ENCODE results near the gene TRPM2. TPM values are rescaled to one million over a fixed set of nuclear protein-coding genes. Genes with fewer than 3 reads are reported as not detected.
"Not testable (repeated sequence)": the region's sequence is repeated elsewhere in the genome, so short reads cannot be mapped to it uniquely, and the experiment has no call there.

The TRPM2 gene
- polyA plus RNA-seq, 1 donor, result 0.57 TPM

DNA sequence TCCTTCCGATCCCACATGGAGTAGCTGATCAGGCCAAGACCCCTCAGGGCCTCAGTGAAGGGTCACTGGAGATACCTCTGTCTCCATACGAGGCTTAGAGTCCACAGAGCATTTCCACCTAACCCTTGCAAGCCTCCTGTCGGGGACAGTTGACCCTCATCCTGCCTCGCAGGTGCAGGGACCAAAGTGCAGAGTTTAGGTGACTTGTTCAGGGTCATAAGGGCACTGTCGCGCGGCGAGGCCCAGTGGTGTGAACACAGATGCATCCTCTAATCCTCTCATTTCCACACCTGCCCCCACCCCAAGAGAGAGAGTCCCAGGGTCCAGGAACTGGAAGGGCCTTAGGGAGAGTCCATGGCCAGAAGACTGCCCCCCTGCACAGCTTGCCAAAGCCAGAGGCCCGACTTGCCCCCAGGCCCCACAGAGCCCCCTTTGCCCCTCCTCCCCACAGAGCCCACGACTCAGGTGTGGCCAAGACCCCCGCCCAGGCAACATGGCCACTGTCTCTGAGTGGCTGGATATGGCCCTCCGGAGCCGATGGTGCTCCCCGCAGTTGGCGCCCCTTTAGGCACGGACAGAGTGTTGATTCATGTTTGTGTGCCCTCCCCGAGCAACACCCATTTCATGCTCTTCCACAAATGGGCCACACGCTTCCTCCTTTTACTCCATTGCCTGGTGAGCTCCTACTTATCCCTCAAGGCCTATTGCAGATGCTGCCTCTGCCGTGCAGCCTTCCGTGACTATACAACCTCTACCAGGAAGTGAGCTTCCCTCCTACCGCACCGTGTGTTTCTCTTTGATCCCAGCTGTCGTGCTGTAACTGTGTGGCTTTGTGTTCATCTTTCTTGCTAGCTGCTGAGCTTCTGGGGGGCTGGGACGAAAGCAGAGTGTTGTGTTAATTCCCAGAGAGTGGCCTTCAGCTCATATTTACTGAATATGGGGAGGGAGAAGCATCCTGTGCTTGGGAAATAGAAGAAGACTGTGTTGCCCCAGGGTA, 1.7 kb downstream of the TRPM2 start:
- no peak for DNase-seq

DNA sequence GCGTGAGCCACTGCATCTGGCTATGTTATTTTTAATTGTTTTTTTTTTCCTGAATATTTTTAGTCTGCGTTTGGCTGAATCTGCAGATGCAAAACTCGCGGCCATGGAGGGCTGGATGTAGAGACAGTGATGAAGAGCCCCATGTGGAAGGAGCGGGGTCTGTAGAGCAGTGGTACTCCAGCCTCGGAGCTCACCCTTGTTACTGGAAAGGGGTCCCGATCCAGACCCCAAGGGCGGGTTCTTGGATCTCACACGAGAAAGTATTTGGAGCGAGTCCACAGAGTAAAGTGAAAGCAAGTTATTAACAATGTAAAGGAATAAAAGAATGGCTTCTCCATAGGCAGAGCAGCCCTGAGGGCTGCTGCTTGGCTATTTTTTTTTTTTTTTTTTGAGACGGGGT, 2.7 kb downstream of the TRPM2 start:
- DNase-seq, result no peak

DNA sequence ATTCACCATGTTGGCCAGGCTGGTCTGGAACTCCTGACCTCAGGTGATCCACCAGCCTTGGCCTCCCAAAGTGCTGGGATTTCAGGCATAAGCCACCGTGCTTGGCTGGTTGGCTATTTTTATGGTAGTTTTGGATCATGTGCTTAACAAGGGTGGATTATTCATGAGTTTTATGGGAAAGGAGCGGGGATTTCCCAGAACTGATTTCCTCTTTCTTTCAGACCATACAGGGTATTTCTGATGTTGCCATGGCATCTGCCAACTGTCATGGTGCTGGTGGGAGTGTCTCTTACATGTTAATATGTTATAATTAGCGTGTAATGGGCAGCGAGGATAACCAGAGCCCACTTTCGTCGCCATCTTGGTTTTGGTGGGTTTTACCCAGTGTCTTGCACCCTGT, 3.2 kb downstream of the TRPM2 start:
- no peak for DNase-seq

DNA sequence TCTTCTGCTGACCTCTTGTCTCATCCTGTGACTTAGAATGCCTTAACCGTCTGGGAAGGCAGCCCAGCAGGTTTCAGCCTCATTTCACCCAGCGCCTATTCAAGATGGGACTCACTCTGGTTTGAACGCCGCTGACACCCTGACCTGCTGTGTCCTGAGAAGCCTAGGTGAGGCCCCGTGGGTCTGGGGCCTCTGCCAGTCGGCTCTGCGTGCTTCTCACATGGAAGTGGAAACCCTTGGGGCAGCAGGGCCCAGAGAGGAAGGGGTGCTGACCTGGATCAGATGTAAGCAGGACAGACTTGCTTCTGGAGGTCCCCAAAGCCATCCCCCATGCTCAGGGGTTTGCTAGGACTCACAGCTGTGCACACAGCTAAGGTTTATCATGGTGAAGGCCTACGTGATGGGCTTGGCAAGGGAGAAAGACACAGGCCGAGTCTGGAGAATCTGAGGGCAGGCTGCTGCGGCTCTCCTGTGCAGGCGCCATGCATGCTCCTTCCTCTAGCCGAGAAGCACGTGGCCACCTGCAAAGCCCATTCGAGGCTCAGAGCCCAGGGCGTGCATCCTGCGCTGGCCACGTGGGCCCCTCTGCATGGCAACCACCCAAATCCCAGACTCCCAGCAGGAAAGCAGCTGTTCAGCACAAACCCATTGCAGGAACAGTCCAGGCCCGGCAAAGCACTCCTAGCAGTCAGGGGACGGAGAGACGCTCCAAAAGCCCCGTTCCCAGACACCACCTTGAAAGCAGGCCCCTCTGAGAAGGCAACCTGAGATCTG, 3.8 kb downstream of the TRPM2 start:
- no peak for DNase-seq

DNA sequence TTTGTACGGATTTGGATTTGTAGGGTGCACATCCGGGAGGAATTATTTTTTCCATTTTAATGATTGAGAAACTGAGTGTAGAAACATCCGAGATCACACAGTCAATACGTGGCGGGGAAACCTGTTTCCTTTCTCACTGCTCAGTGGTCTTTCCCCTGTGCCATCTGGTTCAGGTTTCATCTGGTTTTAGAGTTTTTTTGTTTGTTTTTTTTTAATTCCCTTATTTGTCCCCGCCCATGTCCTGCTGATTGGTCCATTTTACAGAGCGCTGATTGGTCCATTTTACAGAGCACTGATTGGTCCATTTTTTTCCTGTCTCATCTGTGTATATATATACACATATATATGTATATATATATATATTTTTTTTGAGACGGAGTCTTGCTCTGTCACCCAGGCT, 6.0 kb downstream of the TRPM2 start:
- DNase-seq, result no peak

DNA sequence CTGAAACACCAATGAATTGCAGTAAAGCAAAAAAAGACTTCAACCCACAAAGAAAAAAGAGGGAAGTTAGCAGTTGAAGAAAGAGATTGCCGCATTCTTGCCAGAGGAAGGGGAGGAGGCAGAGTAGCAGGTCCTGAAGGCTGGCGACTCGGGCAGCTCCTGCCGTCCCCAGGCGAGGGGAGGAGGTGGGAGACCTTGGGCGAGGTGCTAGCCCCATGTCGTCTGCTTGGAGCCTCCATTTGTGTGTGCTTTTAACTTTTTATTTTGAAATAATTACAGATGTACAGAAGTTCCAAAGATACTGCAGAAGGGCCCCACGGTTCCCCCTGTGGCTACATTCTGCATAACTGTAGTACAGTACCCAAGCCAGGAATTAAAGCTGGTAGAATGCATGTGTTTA, 6.7 kb downstream of the TRPM2 start:
- no peak for DNase-seq

DNA sequence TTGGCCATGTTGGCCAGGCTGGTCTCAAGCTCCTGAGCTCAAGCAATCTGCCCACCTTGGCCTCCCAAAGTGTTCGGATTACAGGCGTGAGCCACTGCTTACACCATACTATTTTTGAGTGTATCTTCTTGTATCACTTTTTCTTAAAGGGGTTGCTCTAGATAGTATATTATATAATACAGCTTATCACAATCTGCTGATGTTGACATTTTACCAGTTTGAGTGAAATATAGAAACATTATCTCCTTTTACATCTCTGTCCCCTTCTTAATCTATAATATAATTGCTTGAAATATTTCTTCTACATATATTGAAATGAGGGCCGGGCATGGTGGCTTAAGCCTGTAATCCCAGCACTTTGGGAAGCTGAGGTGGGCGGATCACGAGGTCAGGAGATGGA, 8.5 kb downstream of the TRPM2 start:
- DNase-seq, result not testable (repeated sequence)

DNA sequence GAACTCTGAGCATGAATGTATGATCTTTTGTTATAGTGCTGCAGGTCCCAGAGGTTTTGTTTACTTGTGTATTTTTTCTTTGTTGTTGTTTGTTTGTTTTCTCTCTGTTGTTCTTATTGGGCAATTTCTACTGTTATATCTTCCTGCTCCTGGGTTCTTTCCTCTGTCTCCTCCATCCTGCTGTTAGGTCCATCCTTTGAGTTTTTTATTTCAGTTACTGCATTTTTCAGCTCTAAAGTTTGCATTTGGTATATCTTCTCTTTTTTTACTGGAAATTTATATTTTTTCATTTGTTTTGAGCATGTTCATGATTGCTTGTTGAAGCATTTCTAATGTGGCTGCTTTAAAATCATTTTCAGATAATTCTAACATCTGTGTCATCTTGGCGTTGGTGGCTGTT, 9.9 kb downstream of the TRPM2 start:
- DNase-seq, result no peak

DNA sequence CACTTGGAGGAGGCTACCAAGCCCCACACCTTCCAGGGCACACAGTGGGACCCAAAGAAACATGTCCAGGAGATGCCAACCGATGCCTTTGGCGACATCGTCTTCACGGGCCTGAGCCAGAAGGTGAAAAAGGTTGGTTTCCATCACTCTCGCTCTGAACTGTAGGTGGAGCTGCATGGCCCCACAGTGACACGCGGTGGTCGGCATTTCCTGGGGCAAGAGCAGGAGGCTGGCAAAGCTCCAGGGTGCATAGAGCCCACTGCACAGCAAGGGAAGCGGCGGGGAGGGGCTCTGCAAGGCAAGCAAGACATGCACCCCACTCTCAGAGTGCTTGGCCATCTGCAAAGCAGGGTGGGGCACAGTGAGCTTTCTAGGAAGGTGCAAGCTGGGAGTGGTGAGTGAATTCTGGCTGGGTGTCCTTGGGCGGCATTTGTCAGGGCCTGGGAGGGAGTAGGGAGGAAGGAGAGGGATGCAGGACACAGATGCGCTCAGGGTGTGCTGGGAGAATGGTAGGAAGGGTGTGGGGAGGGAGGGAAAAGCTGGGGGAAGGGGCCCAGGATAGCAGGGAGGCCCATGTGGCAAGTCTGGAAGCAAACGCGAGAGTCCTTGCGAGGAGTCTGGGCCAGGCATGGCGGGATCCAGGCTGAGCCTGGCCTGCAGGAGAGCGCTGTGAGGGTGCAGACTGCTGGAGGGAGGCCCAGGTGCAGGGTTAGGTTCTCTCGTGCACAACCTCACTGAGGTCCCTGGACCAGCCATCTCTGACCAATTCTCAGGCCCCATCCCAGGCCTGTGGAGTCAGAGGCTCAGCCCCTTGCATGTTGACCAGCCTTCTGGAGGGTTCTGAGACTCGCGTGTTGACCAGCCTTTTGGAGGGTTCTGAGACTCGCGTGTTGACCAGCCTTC, 11.0 kb downstream of the TRPM2 start:
- DNase-seq, result no peak

DNA sequence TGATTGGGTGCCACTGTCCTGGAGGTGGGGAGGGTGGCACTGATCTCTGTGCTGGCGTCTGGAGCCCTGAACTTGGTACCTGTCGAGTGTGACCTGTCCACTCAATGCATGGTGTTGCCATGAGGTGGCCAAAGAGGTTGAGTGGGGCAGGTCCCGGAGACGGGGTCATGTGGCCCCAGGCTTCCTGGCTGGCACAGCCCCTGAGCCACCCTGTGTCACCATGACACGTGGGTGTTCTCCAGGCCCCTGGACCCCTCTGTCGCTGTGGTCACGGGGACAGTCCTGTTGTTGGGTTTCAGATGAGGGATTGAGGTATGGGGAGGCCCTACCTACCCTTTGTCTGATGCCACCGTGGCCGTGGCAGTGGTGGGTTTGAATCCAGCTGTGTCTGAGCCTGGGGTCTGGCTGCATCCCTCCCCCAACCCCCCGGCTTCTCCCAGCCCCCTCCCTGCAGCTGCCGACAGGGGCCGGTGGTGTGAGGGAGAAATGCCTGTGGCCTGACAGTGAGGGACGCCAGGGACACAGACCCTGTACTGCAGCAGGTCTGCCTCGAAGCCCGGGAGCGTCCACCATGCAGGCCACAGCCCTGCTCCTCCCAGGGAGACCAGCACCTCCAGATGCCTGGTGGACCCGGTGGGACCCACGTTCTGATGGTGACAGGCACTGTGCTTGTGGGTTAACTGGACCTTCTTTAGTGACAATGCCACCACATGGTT, 12.0 kb downstream of the TRPM2 start:
- DNase-seq, result no peak

DNA sequence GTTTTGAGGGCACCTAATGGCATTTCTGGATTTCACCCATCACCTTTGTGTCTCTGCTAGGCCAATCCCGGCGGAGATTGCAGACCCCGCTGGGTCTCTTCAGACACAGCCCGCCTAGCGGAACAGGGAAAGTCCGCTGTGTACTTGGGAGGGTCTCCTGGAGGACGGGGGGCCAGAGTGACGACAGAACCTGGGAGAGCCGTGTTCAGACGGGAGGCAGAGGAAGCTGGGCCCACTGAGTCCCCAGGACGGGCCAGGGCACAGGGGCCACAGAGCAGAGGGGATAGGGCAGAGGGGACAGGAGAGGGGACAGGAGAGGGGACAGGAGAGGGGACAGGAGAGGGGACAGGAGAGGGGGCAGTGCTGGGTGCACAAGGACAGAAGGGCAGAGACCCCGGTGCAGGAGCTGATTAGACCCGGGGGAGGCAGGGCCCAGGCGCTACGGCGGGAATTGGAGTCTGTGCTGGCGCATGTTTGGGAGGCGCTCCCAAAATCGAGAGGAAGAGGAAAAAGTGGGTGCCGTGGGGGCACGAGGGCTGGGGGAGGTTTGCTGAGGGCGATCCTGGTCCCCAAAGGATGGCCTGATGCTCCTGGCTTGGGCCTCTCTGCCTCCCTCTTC, 12.7 kb downstream of the TRPM2 start:
- DNase-seq, result no peak

DNA sequence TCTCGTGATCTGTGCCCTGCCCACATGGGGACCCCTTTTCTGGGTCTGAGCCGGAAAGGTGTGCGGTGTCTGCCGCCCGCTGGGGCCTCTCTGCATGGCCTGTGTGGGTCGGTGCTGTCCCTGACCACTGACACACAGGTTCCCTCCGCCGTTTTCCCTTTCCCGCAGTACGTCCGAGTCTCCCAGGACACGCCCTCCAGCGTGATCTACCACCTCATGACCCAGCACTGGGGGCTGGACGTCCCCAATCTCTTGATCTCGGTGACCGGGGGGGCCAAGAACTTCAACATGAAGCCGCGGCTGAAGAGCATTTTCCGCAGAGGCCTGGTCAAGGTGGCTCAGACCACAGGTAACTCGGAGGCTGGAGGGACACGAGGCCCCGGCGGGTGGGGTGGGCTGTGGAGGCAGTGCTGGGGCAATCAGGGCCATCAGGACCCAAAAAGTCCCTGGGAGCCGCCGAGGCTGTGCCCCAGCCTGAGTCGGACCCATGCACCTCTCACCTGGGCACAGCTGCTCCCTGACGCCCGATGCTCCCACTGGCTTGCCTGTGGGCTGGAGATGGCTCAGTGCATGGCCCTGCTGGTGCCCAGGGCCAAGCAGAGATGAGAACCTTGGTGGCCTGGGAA, 13.3 kb downstream of the TRPM2 start:
- DNase-seq, result no peak

DNA sequence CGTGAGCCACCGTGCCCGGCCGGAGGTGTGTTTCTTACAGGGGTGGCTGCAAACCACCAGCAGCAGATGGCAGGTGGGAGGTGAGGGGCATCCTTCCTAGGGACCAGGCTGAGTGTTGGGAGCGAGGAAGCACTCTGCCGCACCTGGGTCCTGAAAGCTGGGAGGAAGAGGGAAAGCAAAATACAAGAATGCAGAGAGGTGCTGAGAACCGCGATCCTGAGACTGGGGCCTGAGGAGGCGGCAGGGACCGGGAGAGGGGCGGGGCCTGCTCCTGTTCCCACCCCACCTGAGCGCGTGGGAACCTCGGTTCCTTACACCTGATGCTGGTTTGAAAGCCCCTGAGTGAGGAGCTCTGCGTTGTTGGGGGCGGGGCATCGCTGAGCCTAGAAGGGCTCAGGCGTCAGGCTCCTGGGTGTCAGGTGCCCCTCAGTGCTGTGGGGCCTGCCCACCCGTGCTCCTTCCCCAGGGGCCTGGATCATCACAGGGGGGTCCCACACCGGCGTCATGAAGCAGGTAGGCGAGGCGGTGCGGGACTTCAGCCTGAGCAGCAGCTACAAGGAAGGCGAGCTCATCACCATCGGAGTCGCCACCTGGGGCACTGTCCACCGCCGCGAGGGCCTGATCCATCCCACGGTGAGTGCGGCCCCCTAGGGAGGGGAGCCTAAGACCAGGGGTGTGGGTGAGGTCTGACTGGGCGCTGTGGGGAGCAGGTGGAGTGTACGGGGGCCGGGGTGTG, 15.5 kb downstream of the TRPM2 start:
- DNase-seq, result no peak

DNA sequence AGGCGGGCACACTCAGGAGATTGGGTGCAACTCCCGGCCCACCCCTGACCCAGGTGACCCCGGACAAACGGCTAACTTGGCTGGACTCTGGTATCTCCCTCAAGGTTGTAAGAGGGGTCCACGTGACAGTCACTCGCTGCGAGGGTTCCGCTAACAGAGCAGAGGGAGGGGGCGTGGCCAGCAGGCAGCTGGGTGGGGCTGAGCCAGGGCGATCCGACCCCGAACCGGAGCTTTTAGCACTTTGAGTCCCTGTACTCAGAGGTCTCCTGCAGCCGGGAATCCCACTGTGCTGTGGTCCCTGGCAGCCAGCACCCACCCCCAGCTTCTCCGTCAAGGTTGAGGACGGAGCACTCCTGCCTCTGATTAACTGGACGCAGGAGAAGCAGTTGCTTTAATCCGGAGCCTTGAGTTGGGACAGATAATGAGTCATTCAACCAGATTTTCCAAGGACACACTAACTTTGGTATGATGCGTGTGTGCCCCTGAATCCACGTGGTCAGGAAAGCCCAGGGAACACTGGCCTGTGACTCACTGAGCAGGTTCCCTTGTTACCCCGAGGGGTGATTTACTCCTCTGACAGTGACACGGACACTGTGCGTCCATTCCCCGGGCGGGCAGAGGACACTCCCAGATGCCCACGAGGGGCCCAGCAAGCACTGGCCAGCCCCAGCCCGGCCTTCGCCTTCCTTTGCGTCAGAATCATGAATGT, 16.8 kb downstream of the TRPM2 start:
- DNase-seq, result peak; percentile 36

DNA sequence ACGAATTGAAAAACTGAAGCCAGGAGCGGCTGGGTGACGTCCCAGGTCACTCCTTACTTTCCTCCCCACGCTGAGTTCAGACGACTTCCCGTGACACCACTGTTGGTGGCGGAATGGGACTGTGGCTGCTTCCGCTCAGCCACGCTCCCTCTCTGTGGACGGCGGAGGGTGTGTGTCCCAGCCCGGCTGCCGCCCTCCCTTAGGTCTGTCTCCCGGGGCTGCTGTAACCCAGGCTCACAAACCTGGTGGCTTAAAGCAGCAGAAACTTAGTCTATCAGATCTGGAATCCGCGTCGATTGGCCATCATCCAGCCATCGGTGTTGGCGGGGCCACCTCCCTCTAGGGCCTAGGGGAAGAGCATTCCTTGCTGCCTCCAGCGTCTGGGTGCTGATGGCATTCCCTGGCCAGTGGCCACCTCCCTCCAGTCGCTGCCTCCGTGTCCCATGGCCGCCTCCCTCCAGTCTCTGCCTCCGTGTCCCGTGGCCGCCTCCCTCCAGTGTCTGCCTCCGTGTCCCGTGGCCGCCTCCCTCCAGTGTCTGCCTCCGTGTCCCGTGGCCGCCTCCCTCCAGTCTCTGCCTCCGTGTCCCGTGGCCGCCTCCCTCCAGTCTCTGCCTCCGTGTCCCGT, 17.5 kb downstream of the TRPM2 start:
- DNase-seq, result no peak

DNA sequence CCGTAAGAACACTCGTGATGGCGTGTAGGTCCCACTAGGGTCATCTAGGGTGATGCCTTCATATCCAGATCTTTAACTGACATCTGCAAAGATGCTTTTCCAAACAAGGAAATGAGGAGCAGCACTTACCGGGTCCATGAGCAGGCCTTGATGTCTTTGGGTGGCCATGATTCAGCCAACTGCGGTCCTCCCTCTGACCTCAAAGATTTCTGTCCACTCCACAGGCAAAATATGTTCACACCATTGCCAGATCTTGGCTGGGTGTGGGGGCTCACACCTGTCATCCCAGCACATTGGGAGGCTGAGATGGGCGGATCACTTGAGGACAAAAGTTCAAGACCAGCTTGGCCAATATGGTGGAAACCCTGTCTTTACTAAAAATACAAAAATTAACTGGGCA, 18.2 kb downstream of the TRPM2 start:
- DNase-seq, result no peak

DNA sequence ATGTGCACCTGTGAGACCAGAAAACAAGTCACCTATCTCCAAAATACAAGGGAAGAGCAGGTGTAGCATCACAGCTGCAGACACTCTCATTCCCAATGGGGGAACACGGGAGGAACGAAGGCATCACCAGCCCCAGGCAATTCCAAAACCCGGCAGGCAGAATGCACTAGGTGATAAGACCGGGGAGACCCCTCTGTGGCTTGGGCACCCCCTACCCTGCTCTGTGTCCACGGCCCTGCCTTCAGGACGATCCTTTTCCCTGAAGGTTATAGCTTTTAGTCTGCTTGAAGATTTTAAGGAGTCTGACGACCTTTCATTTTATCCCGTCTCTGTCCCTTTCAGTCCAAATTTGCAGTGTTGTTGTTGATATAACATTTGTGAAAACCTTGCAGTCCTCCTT, 19.2 kb downstream of the TRPM2 start:
- DNase-seq, result no peak

DNA sequence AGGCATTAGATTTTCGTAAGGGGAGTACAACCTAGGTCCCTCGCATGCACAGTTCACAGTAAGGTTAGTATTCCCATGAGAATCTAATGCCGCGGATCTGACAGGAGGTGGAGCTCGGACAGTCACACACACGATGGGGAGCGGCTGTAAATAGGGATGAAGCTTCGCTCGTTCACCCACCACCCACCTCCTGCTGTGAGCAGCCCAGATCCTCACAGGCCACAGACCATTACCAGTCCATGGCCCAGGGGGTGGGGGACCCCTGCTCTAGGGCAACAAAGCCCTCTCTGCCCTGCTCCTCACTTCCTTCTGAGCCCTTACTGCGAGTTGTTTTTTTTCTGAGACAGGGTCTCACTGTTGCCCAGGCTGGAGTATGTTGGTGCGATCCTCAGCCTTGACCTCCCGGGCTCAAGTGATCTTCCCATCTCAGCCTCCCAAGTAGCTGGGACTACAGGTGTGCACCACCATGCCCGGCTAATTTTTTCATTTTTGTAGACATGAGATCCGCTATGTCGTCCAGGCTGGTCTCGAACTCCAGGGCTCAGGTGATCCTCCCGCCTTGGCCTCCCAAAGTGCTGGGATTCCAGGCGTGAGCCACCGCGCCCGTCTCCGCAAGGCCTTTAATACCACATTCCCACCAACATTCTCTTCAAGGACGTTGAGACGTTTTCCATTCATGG, 21.3 kb downstream of the TRPM2 start:
- DNase-seq, result no peak
